ENCODE data around the gene XAB2.

- TF ChIP-seq POLR2AphosphoS5 (IDR thresholded peaks at IDR 0.05) (no peak), CTCF (IDR thresholded peaks at IDR 0.05) (no peak)
Observed at GRCh38 chr19:7602240-7602934, 27.0 kb downstream of the XAB2 start.

Data from transverse colon (tissue), 4 donors.